ENCODE measurements around the gene SRRM5. TPM values are rescaled to one million over a fixed set of nuclear protein-coding genes. Genes with fewer than 3 reads are reported as not detected.

SRRM5 gene
- total RNA-seq, 1 experiment from 2014 or later = not detected

DNA sequence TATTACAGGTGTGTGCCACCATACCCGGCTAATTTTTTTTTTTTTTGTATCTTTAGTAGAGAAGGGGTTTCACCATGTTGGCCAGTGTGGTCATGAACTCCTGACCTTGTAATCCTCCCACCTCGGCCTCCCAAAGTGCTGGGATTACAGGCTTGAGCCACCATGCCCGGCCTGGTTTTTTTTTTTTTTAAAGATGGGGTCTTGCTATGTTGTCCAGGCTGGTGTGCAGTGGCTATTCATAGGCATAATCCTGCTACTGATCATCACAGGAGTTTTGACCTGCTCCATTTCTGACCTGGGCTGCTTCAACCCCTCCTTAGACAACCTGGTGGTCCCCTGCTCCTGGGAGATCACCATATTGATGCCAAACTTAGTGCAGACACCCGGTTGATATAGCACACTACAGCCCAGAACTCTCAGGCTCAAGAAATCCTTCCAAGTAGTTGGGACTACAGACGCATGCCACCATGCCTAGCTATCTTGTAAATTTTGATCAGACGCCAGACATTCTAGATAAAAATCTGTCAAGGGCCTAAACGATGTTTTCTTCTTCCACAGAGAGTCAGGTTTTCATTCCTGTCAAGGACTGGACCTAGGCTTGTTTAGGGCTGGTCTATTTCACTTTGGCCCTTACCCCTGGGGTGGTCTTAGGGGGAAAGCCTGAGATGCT is 48.5 kb downstream of the SRRM5 start:
- H3K4me2 ChIP-seq (ENCODE audit: low read length) = no peak overlapping the region
- BruUV-seq (replicated peaks) = no TSS peak
- H3K9ac ChIP-seq (ENCODE audit: low read length) = no peak overlapping the region
- DNase-seq (ENCODE audit: low read depth, low spot score) (no peak), ATAC-seq (no peak)
- H3K9me2 ChIP-seq (ENCODE audit: insufficient read depth) = no peaks in the 10 kb centered on the region
- CTCF ChIA-PET = no interaction called here
- TF ChIP-seq SP1 (IDR thresholded peaks at IDR 0.05; ENCODE audit: low read depth) (no peak), ZFX (IDR thresholded peaks at IDR 0.05) (no peak)
- intact Hi-C loops (cut with micrococcal nuclease) = loop anchor here (10.0 kb wide), 1 partner anchor 126 kb away; the partner anchor contains the start of gene ZNF575
- H3K27me3 ChIP-seq (ENCODE audit: insufficient read depth, low read length) = no peaks in the 10 kb centered on the region
- H3K36me3 ChIP-seq (ENCODE audit: control insufficient read depth in 1 of 2, insufficient read depth in 2 of 2, low read length in 2 of 2) = peaks cover 26 to 72% of the 10 kb centered on the region in 2 experiments
- no peaks in the 10 kb centered on the region for H4K20me1 ChIP-seq (ENCODE audit: insufficient read depth)
- H3K9me3 ChIP-seq (ENCODE audit: control insufficient read depth in 1 of 2, insufficient read depth in 1 of 2, low read depth in 1 of 2, low read length in 2 of 2) = peaks cover 0 to 11% of the 10 kb centered on the region in 2 experiments; a peak in 1 of 4 replicates
- RAD21 ChIA-PET (ENCODE audit: low non-redundant PET in 1 of 2, low total read pairs in 2 of 2, uncharacterized antibody in 2 of 2, unreplicated experiment in 2 of 2) = no interaction called here
- no peaks in the 10 kb centered on the region for H3K4me1 ChIP-seq (ENCODE audit: control insufficient read depth in 1 of 2, insufficient read depth in 2 of 2, low read length in 2 of 2)
- H3K79me2 ChIP-seq (ENCODE audit: insufficient read depth, low read length) = peaks cover 37% of the 10 kb centered on the region; the same call in 1 of the 2 replicates
- POLR2A ChIA-PET = interaction anchor here (1.8 kb wide), 1 partner anchor 9 kb away, joined by 4 read pairs; the partner anchor contains the start of gene PLAUR
- no peak overlapping the region for H2AFZ ChIP-seq (ENCODE audit: low read depth, low read length, poor library complexity, severe bottlenecking)
- H3K27ac ChIP-seq (ENCODE audit: low read depth, low read length) = no peak overlapping the region
- no peak overlapping the region for H3K4me3 ChIP-seq (replicated peaks in 1 of 2; ENCODE audit: low read depth in 1 of 2, low read length in 2 of 2)

DNA sequence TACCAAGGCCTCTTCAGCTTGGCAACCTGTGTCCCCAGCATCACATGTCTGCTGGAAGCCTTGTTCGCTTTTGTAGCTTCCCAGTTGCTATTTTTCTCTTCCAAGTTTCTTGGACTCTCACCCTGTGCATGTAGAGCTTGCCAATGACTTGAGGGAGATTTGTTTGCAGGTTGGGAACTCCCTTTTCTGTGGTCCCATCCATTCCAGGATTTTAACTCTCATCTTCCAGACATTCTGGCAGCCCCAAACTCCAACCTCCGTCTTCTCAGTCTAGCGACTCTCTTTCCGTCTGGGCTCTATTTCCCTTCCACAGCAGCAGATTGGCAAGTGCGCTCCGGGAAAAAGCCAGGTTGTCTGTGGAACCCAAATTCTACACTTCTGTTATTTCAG is 49.1 kb downstream of the SRRM5 start:
- RAD21 ChIA-PET (ENCODE audit: low non-redundant PET in 1 of 2, low total read pairs in 2 of 2, uncharacterized antibody in 2 of 2, unreplicated experiment in 2 of 2) = no interaction called here
- no peaks in the 10 kb centered on the region for H4K20me1 ChIP-seq (ENCODE audit: insufficient read depth)
- TF ChIP-seq ZFX (IDR thresholded peaks at IDR 0.05) (no peak), EGR1 (IDR thresholded peaks at IDR 0.05; ENCODE audit: low read depth) (no peak)
- TF ChIP-seq, protein P1, sequence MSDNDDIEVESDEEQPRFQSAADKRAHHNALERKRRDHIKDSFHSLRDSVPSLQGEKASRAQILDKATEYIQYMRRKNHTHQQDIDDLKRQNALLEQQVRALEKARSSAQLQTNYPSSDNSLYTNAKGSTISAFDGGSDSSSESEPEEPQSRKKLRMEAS (IDR thresholded peaks at IDR 0.05) = no peak
- no peak overlapping the region for H3K9ac ChIP-seq (ENCODE audit: low read length)
- H3K4me2 ChIP-seq (ENCODE audit: low read length) = no peak overlapping the region
- peaks cover 0 to 11% of the 10 kb centered on the region in 2 experiments; a peak in 1 of 4 replicates for H3K9me3 ChIP-seq (ENCODE audit: control insufficient read depth in 1 of 2, insufficient read depth in 1 of 2, low read depth in 1 of 2, low read length in 2 of 2)
- CTCF ChIA-PET = no interaction called here
- no peaks in the 10 kb centered on the region for H3K4me1 ChIP-seq (ENCODE audit: control insufficient read depth in 1 of 2, insufficient read depth in 2 of 2, low read length in 2 of 2)
- H3K79me2 ChIP-seq (ENCODE audit: insufficient read depth, low read length) = peaks cover 37% of the 10 kb centered on the region; the same call in 1 of the 2 replicates
- ATAC-seq = no peak
- H3K27ac ChIP-seq (ENCODE audit: low read depth, low read length) = no peak overlapping the region
- H2AFZ ChIP-seq (ENCODE audit: low read depth, low read length, poor library complexity, severe bottlenecking) = no peak overlapping the region
- no peak overlapping the region for H3K4me3 ChIP-seq (replicated peaks in 1 of 2; ENCODE audit: low read depth in 1 of 2, low read length in 2 of 2)
- no peaks in the 10 kb centered on the region for H3K27me3 ChIP-seq (ENCODE audit: insufficient read depth, low read length)
- no peak for DNase-seq (ENCODE audit: low read depth, low spot score)
- BruUV-seq (replicated peaks) = TSS peak; percentile 14
- peaks cover 28 to 69% of the 10 kb centered on the region in 2 experiments for H3K36me3 ChIP-seq (ENCODE audit: control insufficient read depth in 1 of 2, insufficient read depth in 2 of 2, low read length in 2 of 2)
- POLR2A ChIA-PET = interaction anchor here (0.8 to 1.8 kb wide), 2 partner anchors 9 to 14 kb away, joined by 3 to 4 read pairs; partner anchors contain the start of gene PLAUR
- intact Hi-C loops (cut with micrococcal nuclease) = loop anchor here (10.0 kb wide), 1 partner anchor 126 kb away; the partner anchor contains the start of gene ZNF575
- no peaks in the 10 kb centered on the region for H3K9me2 ChIP-seq (ENCODE audit: insufficient read depth)

All from HCT116 (cell line).